Psoas muscle (tissue), 8 donors: Measurements from ENCODE around the gene EDRF1. TPM values are rescaled to one million over a fixed set of nuclear protein-coding genes. Genes with fewer than 3 reads are reported as not detected.
"Not testable (repeated sequence)": the region's sequence is repeated elsewhere in the genome, so short reads cannot be mapped to it uniquely, and the experiment has no call there.

Source experiments
- ATAC-seq, 4 donors: fragments of 200-7000 bp; cut with Tn5 transposase; one replicate each; pipeline ENCODE4 v1.9.1; 2020; ENCODE audit warnings: moderate library complexity in 3 of 4, mild to moderate bottlenecking in 2 of 4
- DNase-seq, 2 donors: peaks; one replicate each; pipeline ENCODE4 v3.0.0-alpha.2; 2020
- H3K27ac ChIP-seq: fragments of 200-600 bp; one replicate; pipeline ENCODE4 v1.8.0; 2022
- H3K27me3 ChIP-seq, 3 donors: fragments of 200-600 bp in 1 of 3; one replicate each; pipeline versions ENCODE4 v1.6.1 to v1.8.0; 2013 to 2022; ENCODE audit warnings: low read length in 2 of 3, mild to moderate bottlenecking in 2 of 3, moderate library complexity in 1 of 3; ENCODE audit not compliant: insufficient read depth in 3 of 3
- H3K36me3 ChIP-seq, 2 donors: fragments of 200-600 bp in 1 of 2; one replicate each; pipeline versions ENCODE4 v1.6.1 to v1.8.0; 2013 to 2022; ENCODE audit warnings: low read depth in 1 of 2, mild to moderate bottlenecking in 1 of 2, moderate library complexity in 1 of 2; ENCODE audit not compliant: insufficient read depth in 1 of 2
- H3K4me1 ChIP-seq: fragments of 200-600 bp; one replicate; pipeline ENCODE4 v1.8.0; 2022
- H3K4me3 ChIP-seq: fragments of 200-600 bp; one replicate; pipeline ENCODE4 v1.8.0; 2022; ENCODE audit warnings: mild to moderate bottlenecking
- H3K9me3 ChIP-seq: fragments of 200-600 bp; one replicate; pipeline ENCODE4 v1.8.0; 2022
- CTCF ChIP-seq: fragments of 200-600 bp; IDR thresholded peaks from one replicate; pipeline ENCODE4 v1.8.0; 2022; ENCODE audit warnings: antibody characterized with exemption
- WGBS, 3 donors: extraction: QIAGEN DNeasy Blood & Tissue Kit; methylation state at CpG; one replicate each; pipeline versions ENCODE4 v1.1.6 to v1.1.7; 2013; 5-methylcytosine and 5-hydroxymethylcytosine counted together
- intact Hi-C, 2 donors: fragments of 100-400 bp; cut with DNase I; formaldehyde crosslinking; loops; one replicate each; pipeline versions ENCODE4 v1.11.0 to v1.14.2; 2022
- polyA plus RNA-seq, 3 donors: library from polyadenylated mRNA; stranded (reverse); fragments of 200-250 nt; gene quantifications; one replicate each; pipeline ENCODE4 v1.2.3, GENCODE V29; 2013
- total RNA-seq, 4 donors: library from RNA; stranded (reverse); fragmentation: NEBNext Ultra II Directional in 2 of 4; extraction: Animal tissue kit (Norgen Biotek cat#: 25700) in 2 of 4; gene quantifications; one replicate each; pipeline versions ENCODE4 v1.2.1 to v1.2.4, GENCODE V29; 2021 to 2023
- donor health status: healthy with polysubstance abuse.
- donor health status: DM: no; HTN: no; CAD: no; lungs with moderate emphysema.
- donor health status: Bipolar disorder and iron deficiency.
- donor health status: healthy.
- donor health status: DM: yes; HTN: yes; CAD: no.
- donor health status: DM: no; HTN: no; CAD: no.
- donor health status: DM: no; HTN: no; CAD: no.
- donor health status: DM: yes; HTN: yes; CAD: no.

EDRF1 gene
- total and polyA plus RNA-seq, 7 donors: 7.6 to 17.7 (median 11.5) TPM

DNA sequence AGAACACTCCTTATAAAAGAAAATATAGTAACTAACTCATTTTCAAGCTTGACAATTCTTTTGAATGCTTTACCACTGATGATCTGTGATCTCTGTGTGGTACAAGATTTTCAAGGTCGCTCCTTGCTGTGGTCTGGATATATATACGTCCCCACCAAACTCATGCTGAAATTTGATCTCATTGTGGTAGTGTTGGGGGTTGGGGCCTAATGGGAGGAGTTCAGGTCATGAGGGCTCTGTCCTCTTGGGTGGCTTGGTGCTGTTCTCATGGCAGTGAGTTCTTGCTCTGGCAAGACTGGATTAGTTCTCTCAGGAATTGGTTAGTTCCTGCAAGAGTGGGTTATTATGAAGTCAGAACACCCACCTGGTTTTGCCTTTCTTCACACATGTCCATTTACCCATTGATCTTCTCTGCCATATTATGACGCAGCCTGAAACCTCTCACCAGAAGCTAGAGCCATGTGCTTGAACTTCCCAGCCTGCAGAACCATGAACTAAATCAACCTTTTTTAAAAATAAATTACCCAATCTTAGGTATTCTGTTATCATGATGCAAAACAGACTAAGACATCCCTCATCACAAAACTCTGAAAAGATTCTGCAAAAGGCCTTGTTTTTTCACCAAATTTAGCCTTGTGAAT lies 8.3 kb upstream of the EDRF1 start:
- Histone ChIP-seq H3K27ac (no peak overlapping the region), H3K4me3 (no peak overlapping the region), H3K4me1 (no peaks in the 10 kb centered on the region), H3K27me3 (no peaks in the 10 kb centered on the region), H3K36me3 (peaks cover 0 to 8% of the 10 kb centered on the region in 2 donors), H3K9me3 (peaks cover 8% of the 10 kb centered on the region)
- DNase-seq (no peak), ATAC-seq (no peak)
- WGBS, 3 donors: 71 to 73% (median 71%) methylated on average over 3 of the region's 3 CpGs
- no peak for TF ChIP-seq CTCF
- intact Hi-C loops: loop anchor here in 1 of 2 donors (5.0 kb wide), 1 partner anchor 549 kb away; the partner anchor contains the start of gene CTBP2

DNA sequence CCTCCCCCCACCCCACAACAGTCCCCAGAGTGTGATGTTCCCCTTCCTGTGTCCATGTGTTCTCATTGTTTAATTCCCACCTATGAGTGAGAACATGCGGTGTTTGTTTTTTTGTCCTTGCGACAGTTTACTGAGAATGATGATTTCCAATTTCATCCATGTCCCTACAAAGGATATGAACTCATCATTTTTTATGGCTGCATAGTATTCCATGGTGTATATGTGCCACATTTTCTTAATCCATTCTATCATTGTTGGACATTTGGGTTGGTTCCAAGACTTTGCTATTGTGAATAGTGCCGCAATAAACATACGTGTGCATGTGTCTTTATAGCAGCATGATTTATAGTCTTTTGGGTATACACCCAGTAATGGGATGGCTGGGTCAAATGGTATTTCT lies 4.8 kb upstream of the EDRF1 start:
- H3K27me3 ChIP-seq, H3K36me3 ChIP-seq, DNase-seq, H3K4me1 ChIP-seq, H3K27ac ChIP-seq, H3K4me3 ChIP-seq, ATAC-seq: not testable (repeated sequence)
- WGBS, 3 donors: 93 to 98% (median 96%) methylated on average over 4 of the region's 4 CpGs
- peaks cover 13% of the 10 kb centered on the region for H3K9me3 ChIP-seq
- intact Hi-C loops: loop anchor here (5.0 kb wide), 1 partner anchor 552 kb away; the partner anchor contains the start of gene CTBP2 (in 2 of the 2)

GRCh38 chr10:125720002-125720382 lies 483 bp downstream of the EDRF1 start:
- no peak for TF ChIP-seq CTCF
- Histone ChIP-seq H3K9me3 (peaks cover 7% of the 10 kb centered on the region), H3K4me1 (peaks cover 11% of the 10 kb centered on the region), H3K27me3 (no peaks in the 10 kb centered on the region), H3K27ac (peak overlapping the region; percentile 85), H3K36me3 (peaks cover 5 to 43% of the 10 kb centered on the region in 2 donors), H3K4me3 (peak overlapping the region; percentile 92)
- ATAC-seq (no peak), DNase-seq (no peak)
- WGBS, 3 donors: 0 to 1% (median 1%) methylated on average over 15 of the region's 15 CpGs
- intact Hi-C loops: loop anchor here in 1 of 2 donors (5.0 kb wide), 1 partner anchor 102 kb away; the partner anchor contains the start of genes BCCIP and UROS

GRCh38 chr10:125721035-125721434 lies 1.5 kb downstream of the EDRF1 start:
- DNase-seq (no peak), ATAC-seq (no peak)
- H3K4me3 ChIP-seq: peak overlapping the region; percentile 92
- no peak for TF ChIP-seq CTCF
- H3K27me3 ChIP-seq: no peaks in the 10 kb centered on the region
- H3K4me1 ChIP-seq: peaks cover 11% of the 10 kb centered on the region
- H3K36me3 ChIP-seq: peaks cover 5 to 54% of the 10 kb centered on the region in 2 donors
- intact Hi-C loops: loop anchor here in 1 of 2 donors (5.0 kb wide), 1 partner anchor 101 kb away; the partner anchor contains the start of genes BCCIP and UROS
- WGBS, 3 donors: 80 to 88% (median 81%) methylated on average over 6 of the region's 6 CpGs
- no peak overlapping the region for H3K27ac ChIP-seq
- peaks cover 4% of the 10 kb centered on the region for H3K9me3 ChIP-seq

DNA sequence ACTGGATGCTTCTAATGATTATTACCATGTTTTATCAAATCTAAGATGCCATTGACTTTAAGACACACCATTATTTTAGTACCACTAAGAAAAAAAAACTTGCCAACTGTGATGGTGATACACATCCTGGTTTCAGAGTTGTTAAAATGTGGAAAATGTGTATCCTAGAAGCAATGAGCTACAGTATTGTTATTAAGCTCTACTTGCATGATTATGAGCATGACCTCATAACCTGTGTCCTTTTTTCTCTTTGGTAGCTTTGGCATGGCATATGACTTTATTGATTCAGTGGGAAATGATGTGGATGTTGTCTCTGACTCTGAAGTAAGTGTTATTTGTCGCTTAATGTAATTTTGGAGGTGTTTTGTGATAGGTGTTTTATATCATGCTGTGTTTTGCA lies 3.3 kb downstream of the EDRF1 start:
- Histone ChIP-seq H3K4me3 (no peak overlapping the region), H3K27ac (no peak overlapping the region), H3K9me3 (peaks cover under 1% of the 10 kb centered on the region), H3K27me3 (no peaks in the 10 kb centered on the region), H3K4me1 (peaks cover 11% of the 10 kb centered on the region), H3K36me3 (peaks cover 9 to 71% of the 10 kb centered on the region in 2 donors)
- WGBS, 3 donors: 95 to 100% (median 100%) methylated on average over 1 of the region's 1 CpG
- DNase-seq (no peak), ATAC-seq (no peak)
- no peak for TF ChIP-seq CTCF
- intact Hi-C loops: loop anchor here in 1 of 2 donors (5.0 kb wide), 1 partner anchor 99 kb away; the partner anchor contains the start of genes BCCIP and UROS
